Astrocyte of the spinal cord (primary cell): Measurements from ENCODE around the gene PROX1.

Experiments
- DNase-seq: peaks from one replicate; pipeline ENCODE4 v3.0.0; 2011; ENCODE audit warnings: low read depth, low spot score
- H3K4me3 ChIP-seq: 2 replicates; pipeline ENCODE4 v1.5.1; 2011; ENCODE audit warnings: low read depth, mild to moderate bottlenecking, low read length, moderate library complexity
- in situ Hi-C: cut with HindIII; loops from 2 replicates; pipeline ENCODE4 v1.10.0; 2017; ENCODE audit warnings: low sequenced_read_pairs
- TF ChIP-seq, protein P1 (sequence below): IDR thresholded peaks from 2 replicates; pipeline ENCODE4 v1.5.1; 2012; ENCODE audit warnings: low read depth, mild to moderate bottlenecking, low read length, inconsistent platforms

Gene PROX1

DNA sequence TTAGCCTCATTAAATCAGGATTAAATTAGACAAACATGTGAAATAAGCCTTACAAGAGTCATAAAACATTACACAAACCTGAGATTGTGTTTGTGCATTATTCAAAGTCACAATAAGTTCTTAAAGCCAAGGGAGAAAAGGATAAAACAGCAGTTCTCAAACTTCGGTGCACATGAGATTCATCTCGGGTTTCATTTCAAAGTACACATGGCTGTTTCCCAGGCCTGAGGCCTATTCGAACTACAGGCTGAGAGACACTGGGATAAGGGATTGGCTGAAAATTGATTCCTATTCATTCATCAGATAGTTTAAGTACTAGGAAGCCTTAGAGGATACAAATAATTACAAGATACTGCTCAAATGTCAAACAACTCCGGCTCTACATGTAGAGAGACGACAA lies 35.9 kb upstream of the PROX1 start:
- H3K4me3 ChIP-seq: no peak overlapping the region
- in situ Hi-C loops: no loop called here
- TF ChIP-seq, protein P1, sequence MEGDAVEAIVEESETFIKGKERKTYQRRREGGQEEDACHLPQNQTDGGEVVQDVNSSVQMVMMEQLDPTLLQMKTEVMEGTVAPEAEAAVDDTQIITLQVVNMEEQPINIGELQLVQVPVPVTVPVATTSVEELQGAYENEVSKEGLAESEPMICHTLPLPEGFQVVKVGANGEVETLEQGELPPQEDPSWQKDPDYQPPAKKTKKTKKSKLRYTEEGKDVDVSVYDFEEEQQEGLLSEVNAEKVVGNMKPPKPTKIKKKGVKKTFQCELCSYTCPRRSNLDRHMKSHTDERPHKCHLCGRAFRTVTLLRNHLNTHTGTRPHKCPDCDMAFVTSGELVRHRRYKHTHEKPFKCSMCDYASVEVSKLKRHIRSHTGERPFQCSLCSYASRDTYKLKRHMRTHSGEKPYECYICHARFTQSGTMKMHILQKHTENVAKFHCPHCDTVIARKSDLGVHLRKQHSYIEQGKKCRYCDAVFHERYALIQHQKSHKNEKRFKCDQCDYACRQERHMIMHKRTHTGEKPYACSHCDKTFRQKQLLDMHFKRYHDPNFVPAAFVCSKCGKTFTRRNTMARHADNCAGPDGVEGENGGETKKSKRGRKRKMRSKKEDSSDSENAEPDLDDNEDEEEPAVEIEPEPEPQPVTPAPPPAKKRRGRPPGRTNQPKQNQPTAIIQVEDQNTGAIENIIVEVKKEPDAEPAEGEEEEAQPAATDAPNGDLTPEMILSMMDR: no peak
- DNase-seq: no peak

DNA sequence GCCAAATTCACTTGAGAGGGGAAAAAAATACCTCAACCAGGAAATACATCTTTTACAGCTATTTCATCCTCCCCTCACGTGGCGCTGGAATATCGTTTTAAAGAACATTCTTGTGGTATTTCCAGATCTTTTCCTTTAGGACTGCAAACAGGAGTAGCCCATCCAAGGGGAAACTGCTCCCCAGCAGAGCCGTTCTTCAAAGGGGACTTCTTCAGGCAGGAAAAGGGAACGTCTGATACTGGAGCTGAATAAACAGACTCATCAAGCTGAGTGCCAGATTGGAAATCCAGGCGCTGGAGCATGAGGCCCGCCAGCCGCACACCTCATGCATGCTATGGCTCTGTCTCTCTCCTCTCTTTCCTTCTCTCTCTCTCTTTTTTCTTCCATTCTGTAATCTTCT lies 34.0 kb upstream of the PROX1 start:
- no peak overlapping the region for H3K4me3 ChIP-seq
- TF ChIP-seq, protein P1: no peak

GRCh38 chr1:213956295-213956770 lies 31.4 kb upstream of the PROX1 start:
- in situ Hi-C loops: no loop called here
- DNase-seq: no peak
- TF ChIP-seq, protein P1: no peak
- no peak overlapping the region for H3K4me3 ChIP-seq

More for the DNA sequence above, 34.0 kb upstream of the PROX1 start:
- DNase-seq: no peak
- in situ Hi-C loops: no loop called here

DNA sequence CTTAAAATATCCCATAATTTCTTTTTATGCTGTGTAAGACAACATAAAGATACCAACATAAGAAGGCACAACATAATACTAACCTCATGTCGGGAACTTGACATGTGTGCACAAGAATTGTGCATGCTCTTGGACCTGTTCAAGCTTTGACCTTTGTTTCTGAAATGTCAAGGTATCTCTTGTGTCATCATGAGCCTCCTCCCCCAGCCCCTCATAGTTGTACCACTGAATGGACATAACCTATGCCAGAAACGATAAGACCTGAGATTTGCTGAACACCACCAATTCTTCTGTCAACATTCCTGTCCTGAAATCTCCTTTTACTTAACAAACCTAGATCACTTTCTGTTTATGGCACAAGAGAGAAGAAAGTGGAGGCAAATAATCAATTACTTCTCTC lies 29.4 kb upstream of the PROX1 start:
- in situ Hi-C loops: no loop called here
- no peak overlapping the region for H3K4me3 ChIP-seq
- TF ChIP-seq, protein P1: no peak
- no peak for DNase-seq

- TF ChIP-seq, protein P1: no peak
- in situ Hi-C loops: no loop called here
- DNase-seq: no peak
- no peak overlapping the region for H3K4me3 ChIP-seq
Measured at GRCh38 chr1:213960963-213961362, 26.8 kb upstream of the PROX1 start.

GRCh38 chr1:213962508-213962907 lies 25.3 kb upstream of the PROX1 start:
- TF ChIP-seq, protein P1: no peak
- H3K4me3 ChIP-seq: no peak overlapping the region
- DNase-seq: no peak
- in situ Hi-C loops: no loop called here

DNA sequence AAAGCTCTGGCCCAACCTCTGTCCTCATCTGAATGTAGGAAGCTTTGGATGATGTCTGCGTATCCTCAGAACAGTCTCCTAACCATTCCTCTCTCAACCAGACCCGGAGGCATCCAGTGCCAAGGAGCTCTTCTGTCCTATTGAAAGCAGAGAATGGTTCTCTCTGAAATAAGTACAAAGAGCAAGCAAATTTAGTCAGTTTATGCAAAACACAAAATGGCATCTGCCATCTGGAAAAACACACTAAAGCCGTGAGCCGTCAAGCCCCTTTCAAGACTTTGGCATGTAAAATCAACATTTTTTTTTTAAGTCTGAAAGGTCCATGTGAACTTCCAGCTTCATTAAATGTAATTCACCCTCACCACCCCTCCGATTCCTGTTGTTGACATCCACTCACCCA lies 21.7 kb upstream of the PROX1 start:
- no peak overlapping the region for H3K4me3 ChIP-seq
- TF ChIP-seq, protein P1: no peak
- DNase-seq: no peak
- in situ Hi-C loops: no loop called here
